MM.1S (cell line): ENCODE measurements around the gene WDFY4.

Experiments used
- DNase-seq: peaks from one replicate; pipeline ENCODE4 v3.0.0-alpha.2; 2015
- H2AFZ ChIP-seq: fragments of 300-600 bp; sonication (generic); 2 replicates; pipeline ENCODE4 v1.6.0; 2016; ENCODE audit warnings: antibody characterized with exemption, low read length
- H3F3A ChIP-seq: fragments of 300-600 bp; sonication (generic); 2 replicates; pipeline ENCODE4 v1.6.1; 2016; ENCODE audit warnings: mild to moderate bottlenecking, antibody characterized with exemption, low read length, moderate library complexity, mixed read lengths; ENCODE audit not compliant: insufficient read depth
- H3K27ac ChIP-seq: fragments of 300-600 bp; sonication (generic); 2 replicates; pipeline ENCODE4 v1.5.1; 2016; ENCODE audit warnings: mild to moderate bottlenecking, low read length
- H3K27me3 ChIP-seq: fragments of 300-600 bp; sonication (generic); replicated peaks from 2 replicates; pipeline ENCODE4 v1.6.0; 2016; ENCODE audit warnings: low read length; ENCODE audit not compliant: insufficient read depth
- H3K36me3 ChIP-seq: fragments of 300-600 bp; sonication (generic); replicated peaks from 2 replicates; pipeline ENCODE4 v1.6.1; 2016; ENCODE audit warnings: mild to moderate bottlenecking, low read length, mixed read lengths; ENCODE audit not compliant: insufficient read depth
- H3K4me1 ChIP-seq: fragments of 300-600 bp; sonication (generic); 2 replicates; pipeline ENCODE4 v1.6.1; 2016; ENCODE audit warnings: low read length, mixed read lengths
- H3K4me2 ChIP-seq: fragments of 300-600 bp; sonication (generic); 2 replicates; pipeline ENCODE4 v1.6.0; 2016; ENCODE audit warnings: low read depth, low read length
- H3K4me3 ChIP-seq: fragments of 300-600 bp; sonication (generic); 2 replicates; pipeline ENCODE4 v1.5.1; 2016; ENCODE audit warnings: low read length, mixed read lengths
- H3K79me2 ChIP-seq: fragments of 300-600 bp; sonication (generic); 2 replicates; pipeline ENCODE4 v1.6.1; 2016; ENCODE audit warnings: mixed run types, low read length, mixed read lengths
- H3K9ac ChIP-seq: fragments of 300-600 bp; sonication (generic); 2 replicates; pipeline ENCODE4 v1.6.1; 2016; ENCODE audit warnings: low read length, mixed read lengths
- H3K9me2 ChIP-seq: fragments of 300-600 bp; sonication (generic); replicated peaks from 2 replicates; pipeline ENCODE4 v1.6.1; 2016; ENCODE audit warnings: mild to moderate bottlenecking, low read length, mixed read lengths; ENCODE audit not compliant: insufficient read depth
- H3K9me3 ChIP-seq: fragments of 300-600 bp; sonication (generic); replicated peaks from 2 replicates; pipeline ENCODE4 v1.6.1; 2016; ENCODE audit warnings: mild to moderate bottlenecking, low read length, mixed read lengths; ENCODE audit not compliant: insufficient read depth
- H4K20me1 ChIP-seq: fragments of 300-600 bp; sonication (generic); 2 replicates; pipeline ENCODE4 v1.6.1; 2016; ENCODE audit warnings: mild to moderate bottlenecking, low read length, moderate library complexity, mixed read lengths; ENCODE audit not compliant: insufficient read depth
- EZH2 ChIP-seq: fragments of 300-600 bp; sonication (generic); optimal IDR thresholded peaks from 2 replicates; pipeline ENCODE3; 2017; ENCODE audit warnings: low read depth, mild to moderate bottlenecking, antibody characterized with exemption, low read length, mixed read lengths
- EZH2phosphoT487 ChIP-seq: fragments of 300-600 bp; sonication (generic); IDR thresholded peaks from 2 replicates; pipeline ENCODE4 v1.6.1; 2018; ENCODE audit warnings: antibody characterized with exemption, low read length
- TF ChIP-seq, protein P1 (sequence below): fragments of 300-600 bp; sonication (generic); IDR thresholded peaks from 2 replicates; pipeline ENCODE4 v1.5.1; 2016; ENCODE audit warnings: antibody characterized with exemption, low read length, mixed read lengths

The WDFY4 gene

DNA sequence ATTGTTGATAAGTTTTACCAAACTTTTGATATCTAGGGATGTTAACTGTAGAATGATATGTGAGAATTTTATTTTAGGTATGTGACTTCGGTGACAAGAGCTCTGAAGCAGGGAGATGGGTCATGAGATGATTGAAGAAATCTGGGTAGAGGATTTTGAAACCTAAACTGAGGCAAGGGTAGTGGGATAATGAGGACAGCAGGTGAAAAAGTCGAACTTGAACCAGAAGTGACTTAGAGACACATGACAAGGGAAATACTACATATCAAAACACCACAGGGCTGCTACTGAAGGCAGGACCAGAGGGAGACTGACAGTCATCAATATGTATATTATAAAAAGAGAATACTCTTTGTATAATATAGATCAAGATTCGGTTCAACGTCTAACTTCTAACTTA lies 113.2 kb downstream of the WDFY4 start:
- Histone ChIP-seq H3K4me3 (no peak overlapping the region), H3F3A (peaks cover 9% of the 10 kb centered on the region; the same call in 1 of the 2 replicates), H3K4me2 (no peak overlapping the region), H2AFZ (no peak overlapping the region), H3K36me3 (no peaks in the 10 kb centered on the region), H3K27ac (no peak overlapping the region), H4K20me1 (no peaks in the 10 kb centered on the region), H3K9me2 (no peaks in the 10 kb centered on the region), H3K9me3 (no peaks in the 10 kb centered on the region), H3K79me2 (no peaks in the 10 kb centered on the region), H3K9ac (no peak overlapping the region), H3K27me3 (no peaks in the 10 kb centered on the region), H3K4me1 (peaks cover 4% of the 10 kb centered on the region; the same call in 1 of the 2 replicates)
- no peak for DNase-seq
- TF ChIP-seq EZH2 (no peak), EZH2phosphoT487 (no peak)
- TF ChIP-seq, protein P1, sequence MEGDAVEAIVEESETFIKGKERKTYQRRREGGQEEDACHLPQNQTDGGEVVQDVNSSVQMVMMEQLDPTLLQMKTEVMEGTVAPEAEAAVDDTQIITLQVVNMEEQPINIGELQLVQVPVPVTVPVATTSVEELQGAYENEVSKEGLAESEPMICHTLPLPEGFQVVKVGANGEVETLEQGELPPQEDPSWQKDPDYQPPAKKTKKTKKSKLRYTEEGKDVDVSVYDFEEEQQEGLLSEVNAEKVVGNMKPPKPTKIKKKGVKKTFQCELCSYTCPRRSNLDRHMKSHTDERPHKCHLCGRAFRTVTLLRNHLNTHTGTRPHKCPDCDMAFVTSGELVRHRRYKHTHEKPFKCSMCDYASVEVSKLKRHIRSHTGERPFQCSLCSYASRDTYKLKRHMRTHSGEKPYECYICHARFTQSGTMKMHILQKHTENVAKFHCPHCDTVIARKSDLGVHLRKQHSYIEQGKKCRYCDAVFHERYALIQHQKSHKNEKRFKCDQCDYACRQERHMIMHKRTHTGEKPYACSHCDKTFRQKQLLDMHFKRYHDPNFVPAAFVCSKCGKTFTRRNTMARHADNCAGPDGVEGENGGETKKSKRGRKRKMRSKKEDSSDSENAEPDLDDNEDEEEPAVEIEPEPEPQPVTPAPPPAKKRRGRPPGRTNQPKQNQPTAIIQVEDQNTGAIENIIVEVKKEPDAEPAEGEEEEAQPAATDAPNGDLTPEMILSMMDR: no peak

DNA sequence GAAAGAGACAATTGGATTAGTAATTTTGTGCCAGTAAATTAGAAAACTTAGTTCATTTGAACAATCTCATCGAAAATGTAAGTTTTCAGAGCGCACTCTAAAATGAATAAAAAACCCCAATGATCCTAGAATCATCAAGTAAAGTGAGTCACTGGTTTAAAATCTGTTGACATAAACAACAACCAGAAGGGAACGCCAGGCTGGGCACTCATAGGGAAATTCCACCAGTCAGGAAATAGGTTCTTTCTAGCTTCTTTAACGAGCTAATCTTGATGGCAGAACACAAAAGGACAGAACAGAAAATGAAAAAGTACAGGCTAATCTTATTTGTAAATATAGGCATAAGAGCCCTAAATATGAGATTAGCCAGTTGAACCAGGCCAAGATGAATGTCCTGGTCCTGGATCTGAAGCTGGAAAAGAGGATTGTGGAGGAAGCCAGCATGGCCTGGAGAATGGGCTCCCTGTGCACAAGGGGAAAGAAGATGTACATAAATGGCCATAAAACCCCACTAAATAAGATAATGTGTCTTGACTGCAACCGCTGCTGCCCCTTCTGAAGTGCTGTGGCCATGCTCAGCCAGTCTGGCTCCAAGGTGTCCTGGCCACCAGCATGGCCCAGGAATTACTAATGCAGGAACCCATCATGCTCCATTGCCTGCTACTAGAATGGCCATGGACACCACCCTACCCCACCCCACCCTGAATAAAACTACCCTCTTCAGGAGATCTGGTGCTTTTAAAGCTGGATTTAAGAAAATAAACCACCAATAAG lies 114.0 kb downstream of the WDFY4 start:
- Histone ChIP-seq H3K36me3 (no peaks in the 10 kb centered on the region), H2AFZ (no peak overlapping the region)

DNA sequence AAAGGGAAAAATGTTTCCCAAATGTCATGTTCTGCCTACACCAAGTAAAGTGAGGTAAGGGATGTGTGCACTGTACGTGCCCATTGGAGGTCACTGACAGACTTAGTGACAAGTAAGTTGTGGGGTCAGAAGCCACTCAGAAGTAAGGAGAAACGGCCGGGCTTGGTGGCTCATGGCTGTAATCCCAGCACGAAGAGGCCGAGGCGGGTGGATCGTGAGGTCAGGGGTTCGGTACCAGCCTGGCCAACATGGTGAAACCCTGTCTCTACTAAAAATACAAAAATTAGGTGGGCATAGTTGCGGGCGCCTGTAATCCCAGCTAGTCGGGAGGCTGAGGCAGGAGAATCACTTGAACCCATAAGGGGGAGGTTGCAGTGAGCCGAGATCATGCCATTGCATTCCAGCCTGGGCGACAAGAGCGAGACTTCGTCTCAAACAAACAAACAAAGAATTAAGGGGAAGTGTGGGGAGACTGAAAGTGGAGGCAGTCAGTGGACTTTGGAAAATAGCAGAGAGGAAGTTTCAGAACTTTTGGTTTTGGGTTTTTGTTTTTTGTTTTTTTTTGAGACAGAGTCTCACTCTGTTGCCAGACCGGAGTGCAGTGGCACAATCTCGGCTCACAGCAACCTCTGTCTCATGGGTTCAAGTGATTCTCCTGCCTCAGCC lies 114.8 kb downstream of the WDFY4 start:
- no peak overlapping the region for H3K27ac ChIP-seq
- H3K36me3 ChIP-seq: no peaks in the 10 kb centered on the region
- no peak overlapping the region for H3K4me2 ChIP-seq
- H3K4me3 ChIP-seq: no peak overlapping the region
- no peak overlapping the region for H2AFZ ChIP-seq
- no peaks in the 10 kb centered on the region for H3K9me3 ChIP-seq
- H3K4me1 ChIP-seq: peaks cover 4% of the 10 kb centered on the region; the same call in 1 of the 2 replicates
- TF ChIP-seq, protein P1: no peak
- no peak for TF ChIP-seq EZH2
- no peak for TF ChIP-seq EZH2phosphoT487
- no peak overlapping the region for H3K9ac ChIP-seq
- H3K9me2 ChIP-seq: no peaks in the 10 kb centered on the region
- peaks cover 9% of the 10 kb centered on the region; the same call in 1 of the 2 replicates for H3F3A ChIP-seq
- H3K79me2 ChIP-seq: no peaks in the 10 kb centered on the region
- DNase-seq: no peak
- peaks cover 10% of the 10 kb centered on the region; the same call in 1 of the 2 replicates for H3K27me3 ChIP-seq
- no peaks in the 10 kb centered on the region for H4K20me1 ChIP-seq

More for the DNA sequence above, 114.0 kb downstream of the WDFY4 start:
- Histone ChIP-seq H3F3A (peaks cover 9% of the 10 kb centered on the region; the same call in 1 of the 2 replicates), H3K4me1 (peaks cover 4% of the 10 kb centered on the region; the same call in 1 of the 2 replicates), H3K27me3 (peaks cover 3% of the 10 kb centered on the region; the same call in 1 of the 2 replicates), H3K27ac (no peak overlapping the region), H3K79me2 (no peaks in the 10 kb centered on the region), H4K20me1 (no peaks in the 10 kb centered on the region), H3K9me2 (no peaks in the 10 kb centered on the region), H3K9ac (no peak overlapping the region), H3K9me3 (no peaks in the 10 kb centered on the region), H3K4me3 (no peak overlapping the region), H3K4me2 (no peak overlapping the region)
- TF ChIP-seq EZH2 (no peak), EZH2phosphoT487 (no peak)
- TF ChIP-seq, protein P1: no peak
- DNase-seq: no peak
